H1 (cell line): ENCODE measurements around the gene DCDC1. TPM values are rescaled to one million over a fixed set of nuclear protein-coding genes. Genes with fewer than 3 reads are reported as not detected.

ENCODE experiments used
- CTCF ChIA-PET: fragments of 300-600 bp; sonication (Branson Sonifier 250); formaldehyde crosslinking; loops from one replicate; lab custom pipeline; 2021; ENCODE audit not compliant: partially characterized antibody; lab: Charles Lee
- POLR2A ChIA-PET: fragments of 300-600 bp; sonication (Branson Sonifier 250); formaldehyde crosslinking; loops from one replicate; lab custom pipeline; 2021; ENCODE audit warnings: inconsistent platforms; ENCODE audit not compliant: partially characterized antibody; lab: Charles Lee
- DNase-seq, 2 experiments: peaks; one replicate each; pipeline versions ENCODE4 v3.0.0 to v3.0.0-alpha.2; 2010 to 2022; ENCODE audit warnings: low spot score in 2 of 2, low read depth in 1 of 2, mixed read lengths in 1 of 2
- FAIRE-seq: peaks from 2 replicates; lab custom pipeline; 2011; peaks lifted over from hg19 to GRCh38; lab: Jason Lieb, UNC
- H2AFZ ChIP-seq: 2 replicates; pipeline ENCODE4 v1.8.1; 2012; ENCODE audit warnings: low read length, inconsistent platforms
- H2AK5ac ChIP-seq: 2 replicates; pipeline ENCODE4 v1.6.1; 2013; ENCODE audit warnings: low read depth, low read length
- H2BK120ac ChIP-seq: replicated peaks from 2 replicates; pipeline ENCODE3; 2013; ENCODE audit warnings: low read depth, low read length, inconsistent platforms
- H2BK12ac ChIP-seq: 2 replicates; pipeline ENCODE4 v1.6.1; 2013; ENCODE audit warnings: low read depth, low read length
- H2BK15ac ChIP-seq: 2 replicates; pipeline ENCODE4 v1.6.1; 2013; ENCODE audit warnings: low read length
- H2BK20ac ChIP-seq: 2 replicates; pipeline ENCODE4 v1.6.1; 2013; ENCODE audit warnings: low read length
- H2BK5ac ChIP-seq: 2 replicates; pipeline ENCODE4 v1.6.1; 2013; ENCODE audit warnings: low read depth, low read length
- H3K14ac ChIP-seq: 2 replicates; pipeline ENCODE4 v1.6.1; 2013; ENCODE audit warnings: inconsistent platforms; ENCODE audit not compliant: insufficient read length
- H3K18ac ChIP-seq: 2 replicates; pipeline ENCODE4 v1.6.1; 2013; ENCODE audit warnings: low read length; ENCODE audit errors: extremely low read depth
- H3K23ac ChIP-seq: 2 replicates; pipeline ENCODE4 v1.6.1; 2013; ENCODE audit warnings: inconsistent platforms; ENCODE audit not compliant: insufficient read length
- H3K23me2 ChIP-seq: 2 replicates; pipeline ENCODE4 v1.6.1; 2013; ENCODE audit warnings: low read depth, low read length
- H3K27ac ChIP-seq: 2 replicates; pipeline ENCODE4 v1.6.1; 2011; ENCODE audit warnings: low read depth, low read length, inconsistent platforms
- H3K27me3 ChIP-seq, 4 experiments: replicated peaks in 1 of 4; 1 replicate in 1 of 4; 2 replicates in 3 of 4; pipeline versions ENCODE4 v1.6.1 to v1.8.1; 2011 to 2013; ENCODE audit warnings: low read length in 3 of 4, mild to moderate bottlenecking in 3 of 4, inconsistent platforms in 2 of 4, mixed read lengths in 2 of 4, moderate library complexity in 1 of 4; ENCODE audit not compliant: control insufficient read depth in 3 of 4, insufficient read depth in 3 of 4; ENCODE audit errors: extremely low read depth in 1 of 4
- H3K36me3 ChIP-seq, 4 experiments: 2 replicates each; pipeline versions ENCODE4 v1.6.1 to v1.8.1; 2011 to 2013; ENCODE audit warnings: mild to moderate bottlenecking in 4 of 4, low read length in 3 of 4, moderate library complexity in 2 of 4, control low read depth in 1 of 4, inconsistent platforms in 1 of 4; ENCODE audit not compliant: insufficient read depth in 4 of 4, control insufficient read depth in 2 of 4
- H3K4ac ChIP-seq: replicated peaks from 2 replicates; pipeline ENCODE3; 2013; ENCODE audit warnings: low read length, low read depth, mixed read lengths, inconsistent platforms; ENCODE audit not compliant: insufficient read length
- H3K4me1 ChIP-seq, 4 experiments: replicated peaks in 1 of 4; 1 replicate in 1 of 4; 2 replicates in 3 of 4; pipeline versions ENCODE4 v1.6.1 to v1.8.1; 2011 to 2013; ENCODE audit warnings: low read length in 3 of 4, inconsistent platforms in 2 of 4, mixed read lengths in 1 of 4; ENCODE audit not compliant: insufficient read depth in 4 of 4, control insufficient read depth in 3 of 4
- H3K4me2 ChIP-seq, 2 experiments: 2 replicates each; pipeline versions ENCODE4 v1.6.1 to v1.8.1; 2011 to 2013; ENCODE audit warnings: low read depth in 2 of 2, low read length in 2 of 2, control low read depth in 1 of 2, inconsistent platforms in 1 of 2, mild to moderate bottlenecking in 1 of 2; ENCODE audit not compliant: insufficient read depth in 1 of 2
- H3K4me3 ChIP-seq, 4 experiments: fragments of 200-600, 300-600 bp in 1 of 4; sonication (generic), shearing (Covaris generic), sonication (Bioruptor Twin) in 1 of 4; 2 replicates each; pipeline versions ENCODE4 v1.5.1 to v1.8.1; 2011 to 2016; ENCODE audit warnings: low read length in 4 of 4, low read depth in 3 of 4, control low read depth in 2 of 4, inconsistent platforms in 2 of 4, mild to moderate bottlenecking in 2 of 4, mixed read lengths in 1 of 4, moderate library complexity in 1 of 4; ENCODE audit not compliant: insufficient read depth in 2 of 4; ENCODE audit errors: extremely low read depth in 1 of 4
- H3K56ac ChIP-seq: replicated peaks from 2 replicates; pipeline ENCODE3; 2013; ENCODE audit warnings: low read depth, mild to moderate bottlenecking, mixed read lengths, low read length, inconsistent platforms; ENCODE audit not compliant: insufficient read length
- H3K79me1 ChIP-seq: 2 replicates; pipeline ENCODE4 v1.6.1; 2013; ENCODE audit warnings: low read depth, low read length, control low read depth
- H3K79me2 ChIP-seq, 2 experiments: 2 replicates each; pipeline versions ENCODE4 v1.6.1 to v1.8.1; 2012 to 2013; ENCODE audit warnings: low read length in 2 of 2, mild to moderate bottlenecking in 2 of 2, inconsistent platforms in 1 of 2; ENCODE audit not compliant: insufficient read depth in 2 of 2, control insufficient read depth in 1 of 2
- H3K9ac ChIP-seq, 4 experiments: replicated peaks in 1 of 4; 1 replicate in 1 of 4; 2 replicates in 3 of 4; pipeline versions ENCODE4 v1.6.1 to v1.8.1; 2011 to 2013; ENCODE audit warnings: low read depth in 3 of 4, low read length in 3 of 4, control low read depth in 2 of 4, mild to moderate bottlenecking in 2 of 4, moderate library complexity in 2 of 4, inconsistent platforms in 1 of 4; ENCODE audit errors: extremely low read depth in 1 of 4
- H3K9me3 ChIP-seq, 2 experiments: 2 replicates each; pipeline versions ENCODE4 v1.6.1 to v1.8.1; 2012 to 2013; ENCODE audit warnings: mild to moderate bottlenecking in 2 of 2, moderate library complexity in 2 of 2, control low read depth in 1 of 2, inconsistent platforms in 1 of 2, low read depth in 1 of 2, low read length in 1 of 2, mixed read lengths in 1 of 2; ENCODE audit not compliant: insufficient read depth in 2 of 2
- H4K20me1 ChIP-seq, 2 experiments: replicated peaks in 1 of 2; 2 replicates each; pipeline versions ENCODE3 to v1.8.1; 2011 to 2013; ENCODE audit warnings: inconsistent platforms in 2 of 2, low read length in 2 of 2, mild to moderate bottlenecking in 1 of 2; ENCODE audit not compliant: insufficient read depth in 2 of 2, control insufficient read depth in 1 of 2
- H4K5ac ChIP-seq: 2 replicates; pipeline ENCODE4 v1.6.1; 2013; ENCODE audit warnings: low read length, low read depth, mixed read lengths, inconsistent platforms; ENCODE audit not compliant: insufficient read length
- H4K8ac ChIP-seq: 2 replicates; pipeline ENCODE4 v1.8.0; 2013; ENCODE audit warnings: mild to moderate bottlenecking, moderate library complexity, low read length, inconsistent platforms; ENCODE audit not compliant: insufficient read depth; ENCODE audit errors: extremely low read depth
- H4K91ac ChIP-seq: replicated peaks from 2 replicates; pipeline ENCODE3; 2013; ENCODE audit warnings: low read length, mixed read lengths, inconsistent platforms; ENCODE audit not compliant: insufficient read length
- BACH1 ChIP-seq: IDR thresholded peaks from 2 replicates; pipeline ENCODE4 v1.6.1; 2012; ENCODE audit warnings: low read length, improper control_type of control experiment
- BCL11A ChIP-seq, 2 experiments: IDR thresholded peaks; one replicate each; pipeline ENCODE4 v1.6.1; 2011; ENCODE audit warnings: low read depth in 2 of 2, low read length in 2 of 2, mild to moderate bottlenecking in 2 of 2
- CBX5 ChIP-seq: fragments of 300-800, 300-1000 bp; sonication (generic); IDR thresholded peaks from 2 replicates; pipeline ENCODE4 v1.7.1; 2016; ENCODE audit warnings: antibody characterized with exemption, low read length, low read depth
- HDAC2 ChIP-seq, 2 experiments: fragments of 300-600 bp in 1 of 2; sonication (generic) in 1 of 2; IDR thresholded peaks; 2 replicates each; pipeline ENCODE4 v1.6.1; 2011 to 2012; ENCODE audit warnings: low read depth in 2 of 2, low read length in 2 of 2, mild to moderate bottlenecking in 2 of 2, moderate library complexity in 2 of 2, borderline replicate concordance in 1 of 2, inconsistent platforms in 1 of 2
- KDM4A ChIP-seq: IDR thresholded peaks from one replicate; pipeline ENCODE4 v1.7.1; 2012; ENCODE audit warnings: low read depth, mild to moderate bottlenecking, moderate library complexity, low read length, inconsistent platforms; ENCODE audit not compliant: severe bottlenecking
- POLR2A ChIP-seq, 2 experiments: IDR thresholded peaks; 1 replicate in 1 of 2; 2 replicates in 1 of 2; pipeline ENCODE4 v1.6.1; 2011; ENCODE audit warnings: low read depth in 2 of 2, low read length in 2 of 2, mild to moderate bottlenecking in 2 of 2; ENCODE audit errors: control extremely low read depth in 1 of 2
- SIX5 ChIP-seq: IDR thresholded peaks from 2 replicates; pipeline ENCODE4 v1.6.1; 2011; ENCODE audit warnings: mild to moderate bottlenecking, low read depth, low read length
- TCF12 ChIP-seq: IDR thresholded peaks from 2 replicates; pipeline ENCODE4 v1.6.1; 2011; ENCODE audit warnings: low read depth, mild to moderate bottlenecking, low read length
- YY1 ChIP-seq: IDR thresholded peaks from 2 replicates; pipeline ENCODE4 v1.6.1; 2011; ENCODE audit warnings: low read depth, mild to moderate bottlenecking, low read length
- WGBS, 2 experiments: shearing (Covaris generic) in 1 of 2; methylation state at CpG; one replicate each; pipeline versions ENCODE4 v1.1.6 to v1.1.7; 2013 to 2015; ENCODE audit warnings: low lambda C conversion rate in 2 of 2, mixed read lengths in 2 of 2, inconsistent platforms in 1 of 2, low coverage in 1 of 2, missing lambda C conversion rate in 1 of 2; ENCODE audit not compliant: insufficient replicate concordance in 2 of 2, insufficient coverage in 1 of 2, insufficient read length in 1 of 2; ENCODE audit errors: extremely low coverage in 1 of 2, missing lambda C conversion rate in 1 of 2; 5-methylcytosine and 5-hydroxymethylcytosine counted together
- polyA plus RNA-seq, 7 experiments: library from polyadenylated mRNA; depleted of rRNA in 3 of 7; stranded (reverse) in 5 of 7; unstranded in 2 of 7; fragments of >200 nt in 5 of 7; fragments of 200-250 nt in 2 of 7; gene quantifications; 1 replicate in 5 of 7; 2 replicates in 1 of 7; 4 replicates in 1 of 7; pipeline versions ENCODE4 v1.2.1 to v1.2.3, GENCODE V29; 2011 to 2013; ENCODE audit warnings: missing spikeins in 2 of 7, mixed read lengths in 2 of 7
- total RNA-seq: library from RNA; stranded (reverse); fragmentation: NEBNext Ultra II Directional; extraction: Animal tissue kit (Norgen Biotek cat#: 25700); gene quantifications from 2 replicates; pipeline ENCODE4 v1.2.1, GENCODE V29; 2021

The DCDC1 gene
- total and polyA plus RNA-seq, 2 of the 8 experiments (the other 6 are each of a cell fraction or from before 2014, with no cell fraction given), result 0.15 to 0.56 TPM

DNA sequence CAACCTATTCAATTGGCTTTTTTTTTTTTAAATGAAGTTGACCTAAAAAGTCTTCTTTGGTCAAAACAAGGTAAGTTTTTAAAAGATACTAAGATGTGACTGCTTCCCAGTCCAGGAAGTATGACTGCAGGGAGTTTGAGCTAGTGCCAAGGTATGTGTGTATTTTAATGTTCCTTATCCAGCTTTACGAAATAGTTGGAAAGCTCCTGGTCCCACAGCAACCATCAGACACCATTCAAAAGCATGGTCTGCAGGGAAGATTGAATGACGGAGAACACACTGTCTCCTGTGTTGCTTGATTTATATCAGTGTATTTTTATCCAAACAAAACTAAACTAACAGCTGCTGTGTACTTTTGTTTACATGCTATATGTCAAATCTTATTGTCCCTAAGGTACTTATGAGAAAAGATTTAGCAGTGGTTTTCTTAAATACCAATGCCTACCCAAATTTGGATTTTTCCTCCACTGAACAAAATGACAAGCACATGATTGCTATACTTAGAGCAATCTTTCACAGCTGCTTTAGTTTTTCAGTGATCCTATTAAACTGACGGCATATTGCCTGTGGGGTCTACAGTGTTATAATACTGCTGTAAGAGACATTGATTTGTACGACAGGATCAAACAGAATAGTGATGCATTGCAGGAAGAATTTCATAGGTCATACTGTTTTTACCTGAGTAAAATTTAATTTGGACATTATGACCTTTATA lies 122.9 kb downstream of the DCDC1 start:
- WGBS, 2 experiments, result 88% methylated on average over 4 of the region's 4 CpGs; no CpG with 5 or more reads in 1 of the 2 experiments
- H4K8ac ChIP-seq, result no peak overlapping the region
- H2BK15ac ChIP-seq, result no peak overlapping the region
- H3K4ac ChIP-seq, result no peak overlapping the region
- no peak overlapping the region for H4K91ac ChIP-seq
- CTCF ChIA-PET, result interaction anchor here (0.5 to 1.2 kb wide), 7 partner anchors 8 to 907 kb away, joined by 3 to 5 read pairs (median 3); no protein-coding TSS in a partner anchor
- no peak overlapping the region for H2BK5ac ChIP-seq
- peak; percentile 36 for FAIRE-seq
- H3K36me3 ChIP-seq, result no peaks in the 10 kb centered on the region
- no peak for TF ChIP-seq TCF12
- TF ChIP-seq CBX5, result no peak
- TF ChIP-seq YY1, result no peak
- TF ChIP-seq KDM4A, result no peak
- TF ChIP-seq BCL11A (IDR thresholded peaks at IDR 0.05; ENCODE audit: low read depth in 2 of 2, low read length in 2 of 2), result no peak
- no peak for TF ChIP-seq POLR2A (IDR thresholded peaks at IDR 0.05; ENCODE audit: control extremely low read depth in 1 of 2, low read depth in 2 of 2, low read length in 2 of 2)
- no peak for TF ChIP-seq SIX5
- no peak for TF ChIP-seq HDAC2 (IDR thresholded peaks at IDR 0.05; ENCODE audit: borderline replicate concordance in 1 of 2, low read depth in 2 of 2, low read length in 2 of 2)
- TF ChIP-seq BACH1, result no peak
- H3K9ac ChIP-seq, result no peak overlapping the region
- no peak overlapping the region for H3K4me2 ChIP-seq
- H3K4me1 ChIP-seq, result peaks cover 0 to 7% (median 2%) of the 10 kb centered on the region in 4 experiments; a peak in 3 of 7 replicates
- H4K5ac ChIP-seq, result no peak overlapping the region
- H2BK120ac ChIP-seq, result no peak overlapping the region
- no peak overlapping the region for H2BK20ac ChIP-seq
- H2AK5ac ChIP-seq, result no peak overlapping the region
- H3K79me2 ChIP-seq, result no peaks in the 10 kb centered on the region
- no peak overlapping the region for H3K23ac ChIP-seq
- no peak overlapping the region for H3K4me3 ChIP-seq
- no peaks in the 10 kb centered on the region for H4K20me1 ChIP-seq
- no peaks in the 10 kb centered on the region for H3K23me2 ChIP-seq
- no peak overlapping the region for H3K18ac ChIP-seq
- POLR2A ChIA-PET, result interaction anchor here (0.6 to 1.0 kb wide), 2 partner anchors 10 to 127 kb away, joined by 3 to 5 read pairs; no protein-coding TSS in a partner anchor
- no peak overlapping the region for H3K56ac ChIP-seq
- H3K14ac ChIP-seq, result no peak overlapping the region
- H2BK12ac ChIP-seq, result no peak overlapping the region
- no peaks in the 10 kb centered on the region for H3K9me3 ChIP-seq
- H3K27me3 ChIP-seq, result no peaks in the 10 kb centered on the region
- H3K79me1 ChIP-seq, result no peaks in the 10 kb centered on the region
- 0 out of 2 replicates have a peak overlapping the region, but pooled peaks have one; percentile 21 for H2AFZ ChIP-seq
- no peak overlapping the region for H3K27ac ChIP-seq
- no peak for DNase-seq
